Trophoblast cell (in vitro differentiated cells and primary cell): ENCODE results near the gene MARCHF9.

Experiments used
- DNase-seq, 2 donors: peaks; one replicate each; pipeline ENCODE4 v3.0.0-alpha.2; 2016
- H2AFZ ChIP-seq: 2 replicates; pipeline ENCODE4 v1.6.1; 2013; ENCODE audit warnings: low read length, moderate library complexity, mild to moderate bottlenecking; ENCODE audit not compliant: insufficient read depth, poor library complexity
- H2AK5ac ChIP-seq: 2 replicates; pipeline ENCODE4 v1.6.1; 2013; ENCODE audit warnings: mild to moderate bottlenecking, low read length
- H2BK120ac ChIP-seq: 2 replicates; pipeline ENCODE4 v1.6.1; 2013; ENCODE audit warnings: low read length, mild to moderate bottlenecking, moderate library complexity; ENCODE audit not compliant: insufficient read depth, poor library complexity
- H2BK12ac ChIP-seq: 2 replicates; pipeline ENCODE4 v1.6.1; 2013; ENCODE audit warnings: mild to moderate bottlenecking, low read length, moderate library complexity
- H2BK5ac ChIP-seq: 2 replicates; pipeline ENCODE4 v1.6.1; 2013; ENCODE audit warnings: low read length, low read depth, moderate library complexity, mild to moderate bottlenecking; ENCODE audit not compliant: poor library complexity
- H3K14ac ChIP-seq: 2 replicates; pipeline ENCODE4 v1.6.1; 2013; ENCODE audit warnings: mild to moderate bottlenecking, low read length
- H3K18ac ChIP-seq: 2 replicates; pipeline ENCODE4 v1.6.1; 2013; ENCODE audit warnings: mild to moderate bottlenecking, low read length
- H3K23ac ChIP-seq: 2 replicates; pipeline ENCODE4 v1.6.1; 2013; ENCODE audit warnings: low read length
- H3K27ac ChIP-seq: 2 replicates; pipeline ENCODE4 v1.5.1; 2013; ENCODE audit warnings: low read depth, mild to moderate bottlenecking, inconsistent platforms, low read length, moderate library complexity
- H3K27me3 ChIP-seq: 2 replicates; pipeline ENCODE4 v1.6.1; 2013; ENCODE audit warnings: inconsistent platforms, mild to moderate bottlenecking, low read length, moderate library complexity; ENCODE audit not compliant: insufficient read depth
- H3K36me3 ChIP-seq, 2 experiments: 1 replicate in 1 of 2; 2 replicates in 1 of 2; pipeline ENCODE4 v1.6.1; 2013; ENCODE audit warnings: low read length in 2 of 2, mild to moderate bottlenecking in 2 of 2, moderate library complexity in 1 of 2; ENCODE audit not compliant: insufficient read depth in 2 of 2, control insufficient read depth in 1 of 2
- H3K4ac ChIP-seq: 2 replicates; pipeline ENCODE4 v1.6.1; 2013; ENCODE audit warnings: low read depth, mild to moderate bottlenecking, low read length, moderate library complexity
- H3K4me1 ChIP-seq, 2 experiments: 1 replicate in 1 of 2; 2 replicates in 1 of 2; pipeline ENCODE4 v1.6.1; 2013; ENCODE audit warnings: low read length in 2 of 2, mild to moderate bottlenecking in 2 of 2, moderate library complexity in 1 of 2; ENCODE audit not compliant: insufficient read depth in 2 of 2, control insufficient read depth in 1 of 2
- H3K4me2 ChIP-seq: 2 replicates; pipeline ENCODE4 v1.6.1; 2013; ENCODE audit warnings: inconsistent platforms, mild to moderate bottlenecking, low read length, moderate library complexity
- H3K4me3 ChIP-seq: 2 replicates; pipeline ENCODE4 v1.5.1; 2013; ENCODE audit warnings: mild to moderate bottlenecking, low read depth, low read length, inconsistent platforms
- H3K79me1 ChIP-seq: one replicate; pipeline ENCODE4 v1.6.1; 2013; ENCODE audit warnings: low read length
- H3K79me2 ChIP-seq: 2 replicates; pipeline ENCODE4 v1.6.1; 2013; ENCODE audit warnings: low read length, mild to moderate bottlenecking; ENCODE audit not compliant: control insufficient read depth, insufficient read depth, poor library complexity
- H3K9ac ChIP-seq: 2 replicates; pipeline ENCODE4 v1.6.1; 2013; ENCODE audit warnings: mild to moderate bottlenecking, low read length
- H3K9me3 ChIP-seq: 2 replicates; pipeline ENCODE4 v1.6.1; 2013; ENCODE audit warnings: low read depth, mild to moderate bottlenecking, control low read depth, inconsistent platforms, low read length; ENCODE audit not compliant: insufficient read depth
- H4K12ac ChIP-seq: 2 replicates; pipeline ENCODE4 v1.6.1; 2013; ENCODE audit warnings: low read depth, mild to moderate bottlenecking, low read length, moderate library complexity
- H4K8ac ChIP-seq: 2 replicates; pipeline ENCODE4 v1.6.1; 2013; ENCODE audit warnings: low read depth, mild to moderate bottlenecking, low read length, moderate library complexity
- H4K91ac ChIP-seq: one replicate; pipeline ENCODE4 v1.6.1; 2013; ENCODE audit warnings: low read depth, mild to moderate bottlenecking, low read length, moderate library complexity
- WGBS: extraction: QIAGEN DNeasy Blood & Tissue Kit; methylation state at CpG from one replicate; pipeline ENCODE4 v1.1.7; 2013; ENCODE audit warnings: missing lambda C conversion rate; ENCODE audit not compliant: insufficient read length, insufficient coverage; ENCODE audit errors: extremely low coverage; 5-methylcytosine and 5-hydroxymethylcytosine counted together

MARCHF9 gene

DNA sequence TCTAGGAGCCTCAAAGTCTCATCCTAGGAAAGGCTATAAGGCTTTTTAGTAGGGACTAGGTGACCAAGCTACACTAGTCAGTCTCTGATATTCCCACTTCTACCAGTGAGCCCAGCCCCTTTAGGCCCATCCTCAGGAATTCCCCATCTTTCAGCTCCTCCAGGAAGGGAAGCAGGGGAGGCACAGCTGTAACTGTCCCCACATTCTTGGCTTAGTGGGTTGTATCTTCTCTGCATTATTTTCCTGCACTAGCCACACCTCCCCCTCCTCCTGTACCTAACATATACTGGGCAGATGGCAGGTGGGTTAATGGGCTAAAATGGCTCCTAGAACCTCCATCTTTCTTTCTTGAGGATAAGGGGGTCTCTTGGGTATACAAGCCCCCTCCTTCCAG, 12.4 kb downstream of the MARCHF9 start:
- Histone ChIP-seq H2BK120ac (no peak overlapping the region), H3K23ac (no peak overlapping the region), H4K91ac (no peak overlapping the region), H3K9me3 (peaks cover 6% of the 10 kb centered on the region), H2AK5ac (no peak overlapping the region), H3K4me1 (peaks cover 18 to 27% of the 10 kb centered on the region in 2 experiments), H3K18ac (no peak overlapping the region), H4K12ac (no peak overlapping the region), H2AFZ (no peak overlapping the region), H4K8ac (no peak overlapping the region), H3K4me3 (no peak overlapping the region), H2BK12ac (no peak overlapping the region), H3K9ac (no peak overlapping the region), H3K36me3 (peaks cover 12 to 13% of the 10 kb centered on the region in 2 experiments), H3K4ac (no peak overlapping the region), H3K79me1 (peaks cover 4% of the 10 kb centered on the region), H3K79me2 (peaks cover 2% of the 10 kb centered on the region), H3K27ac (no peak overlapping the region), H3K4me2 (no peak overlapping the region), H3K27me3 (peaks cover 45% of the 10 kb centered on the region), H2BK5ac (no peak overlapping the region), H3K14ac (no peak overlapping the region)
- no peak for DNase-seq

DNA sequence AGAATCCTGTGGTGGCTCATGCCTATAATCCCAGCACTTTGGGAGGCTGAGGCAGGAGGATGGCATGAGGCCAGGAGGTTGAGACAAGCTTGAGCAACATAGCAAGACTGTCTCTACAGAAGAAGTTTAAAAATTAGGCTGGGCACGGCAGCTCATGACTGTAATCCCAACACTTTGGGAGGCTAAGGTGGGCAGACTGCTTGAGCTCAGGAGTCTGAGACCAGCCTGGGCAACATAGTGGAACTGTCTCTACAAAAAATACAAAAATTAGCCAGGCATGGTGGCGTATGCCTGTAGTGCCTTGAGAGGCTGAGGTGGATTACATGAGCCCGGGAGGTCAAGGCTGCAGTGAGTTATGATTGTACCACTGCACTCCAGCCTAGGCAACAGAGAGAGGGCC, 13.0 kb downstream of the MARCHF9 start:
- Histone ChIP-seq H3K36me3 (peaks cover 12 to 13% of the 10 kb centered on the region in 2 experiments), H2AK5ac (no peak overlapping the region), H4K91ac (no peak overlapping the region), H2AFZ (no peak overlapping the region), H3K79me2 (peaks cover 6% of the 10 kb centered on the region), H4K8ac (no peak overlapping the region), H3K4me1 (peaks cover 18 to 27% of the 10 kb centered on the region in 2 experiments), H3K9ac (no peak overlapping the region), H3K4me3 (no peak overlapping the region), H3K18ac (no peak overlapping the region), H3K4me2 (no peak overlapping the region), H3K27me3 (peaks cover 44% of the 10 kb centered on the region), H3K9me3 (peaks cover 6% of the 10 kb centered on the region), H3K23ac (no peak overlapping the region), H3K14ac (no peak overlapping the region), H4K12ac (no peak overlapping the region), H2BK5ac (no peak overlapping the region), H2BK120ac (no peak overlapping the region), H3K79me1 (peaks cover 9% of the 10 kb centered on the region), H3K4ac (no peak overlapping the region), H2BK12ac (no peak overlapping the region), H3K27ac (no peak overlapping the region)
- no CpG with 5 or more reads among the region's 3 CpGs for WGBS
- no peak for DNase-seq

DNA sequence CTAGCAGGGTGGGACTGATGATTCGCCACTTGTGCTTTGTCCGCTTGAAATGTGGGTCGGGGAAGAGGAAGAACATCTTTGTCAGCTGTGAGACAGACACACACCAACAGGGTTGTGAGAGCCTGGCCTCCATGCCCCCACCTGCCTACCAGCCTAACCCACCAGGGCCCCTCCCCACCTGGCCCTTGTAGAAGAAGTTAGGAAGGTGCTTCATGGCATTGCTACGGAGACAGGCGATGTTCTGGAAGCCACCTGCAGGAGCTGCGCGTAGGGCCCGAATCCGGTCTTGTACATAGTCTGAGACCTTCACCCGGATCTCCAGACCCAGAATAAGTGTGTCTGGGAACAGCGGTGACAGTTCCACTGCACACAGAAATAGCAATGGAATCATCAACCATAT, 14.7 kb downstream of the MARCHF9 start:
- Histone ChIP-seq H3K27me3 (peaks cover 29% of the 10 kb centered on the region), H3K14ac (no peak overlapping the region), H2BK120ac (no peak overlapping the region), H3K79me1 (peaks cover 11% of the 10 kb centered on the region), H3K18ac (no peak overlapping the region), H3K4me2 (no peak overlapping the region), H2BK5ac (no peak overlapping the region), H3K4me3 (no peak overlapping the region), H3K9me3 (peaks cover 6% of the 10 kb centered on the region), H3K9ac (no peak overlapping the region), H3K4ac (no peak overlapping the region), H4K91ac (no peak overlapping the region), H3K36me3 (peaks cover 12 to 13% of the 10 kb centered on the region in 2 experiments), H4K12ac (no peak overlapping the region), H2AFZ (no peak overlapping the region), H3K23ac (no peak overlapping the region), H3K4me1 (peaks cover 18 to 28% of the 10 kb centered on the region in 2 experiments), H3K79me2 (peaks cover 7% of the 10 kb centered on the region), H2BK12ac (no peak overlapping the region), H3K27ac (no peak overlapping the region), H2AK5ac (no peak overlapping the region), H4K8ac (no peak overlapping the region)
- DNase-seq, result no peak
- WGBS, result no CpG with 5 or more reads among the region's 11 CpGs

DNA sequence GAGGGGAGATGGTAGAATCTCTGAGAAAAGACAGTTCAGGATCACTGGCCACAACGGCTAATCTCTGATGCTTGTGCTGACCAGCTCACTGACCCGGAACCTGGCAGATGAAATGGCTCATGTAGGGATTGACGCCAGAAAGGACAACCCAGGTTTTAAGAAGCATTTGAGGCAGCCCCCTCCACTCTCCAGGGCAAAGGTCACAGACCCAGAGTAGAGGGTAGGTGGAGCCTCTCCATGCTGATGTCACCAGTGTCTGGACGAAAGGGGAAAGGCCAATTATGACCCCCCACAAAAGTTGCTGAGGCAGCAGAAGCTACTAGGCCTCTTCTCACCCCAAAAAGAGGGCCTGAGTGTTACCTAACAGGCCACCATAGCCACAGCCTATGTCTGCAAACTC, 15.8 kb downstream of the MARCHF9 start:
- Histone ChIP-seq H2AFZ (no peak overlapping the region), H2BK5ac (no peak overlapping the region), H4K12ac (no peak overlapping the region), H4K91ac (no peak overlapping the region), H3K4me3 (no peak overlapping the region), H4K8ac (no peak overlapping the region), H3K4ac (no peak overlapping the region), H3K9ac (no peak overlapping the region), H3K18ac (no peak overlapping the region), H3K4me1 (peaks cover 9 to 17% of the 10 kb centered on the region in 2 experiments), H2BK120ac (no peak overlapping the region), H3K4me2 (no peak overlapping the region), H3K79me2 (peaks cover 7% of the 10 kb centered on the region), H3K79me1 (peaks cover 11% of the 10 kb centered on the region), H3K36me3 (peaks cover 12 to 13% of the 10 kb centered on the region in 2 experiments), H3K23ac (no peak overlapping the region), H3K9me3 (peaks cover 2% of the 10 kb centered on the region), H3K27ac (no peak overlapping the region), H3K27me3 (peaks cover 18% of the 10 kb centered on the region), H2BK12ac (no peak overlapping the region), H3K14ac (no peak overlapping the region), H2AK5ac (no peak overlapping the region)
- no peak for DNase-seq
- WGBS, result no CpG with 5 or more reads among the region's 4 CpGs
